HEK293 (cell line): ENCODE results near the gene MTURN.

Experiments used
- CTCF ChIA-PET: fragments of 350-600 bp; formaldehyde crosslinking; extraction: SDS; loops from one replicate; lab custom pipeline; 2021; ENCODE audit warnings: antibody characterized with exemption; lab: Yijun Ruan, JAX
- POLR2A ChIA-PET: fragments of 300-600 bp; formaldehyde crosslinking; extraction: SDS; loops from one replicate; lab custom pipeline; 2020; ENCODE audit warnings: antibody characterized with exemption, inconsistent platforms; lab: Yijun Ruan, JAX
- H3K27ac ChIP-seq: fragments of 200-500 bp; sonication (Bioruptor generic); 2 replicates; pipeline ENCODE4 v1.5.1; 2014; ENCODE audit warnings: low read depth, low read length, control low read depth, inconsistent platforms; ENCODE audit errors: extremely low read depth
- H3K36me3 ChIP-seq, 2 experiments: fragments of 200-500 bp in 1 of 2; sonication (Bioruptor generic) in 1 of 2; 1 replicate in 1 of 2; 2 replicates in 1 of 2; pipeline ENCODE4 v1.5.1; 2014 to 2017; ENCODE audit warnings: inconsistent platforms in 2 of 2, low read length in 2 of 2; ENCODE audit not compliant: control insufficient read depth in 2 of 2, insufficient read depth in 1 of 2
- H3K4me1 ChIP-seq: fragments of 200-500 bp; sonication (Bioruptor generic); 2 replicates; pipeline ENCODE4 v1.5.1; 2014; ENCODE audit warnings: mild to moderate bottlenecking, low read length, inconsistent platforms; ENCODE audit not compliant: control insufficient read depth, insufficient read depth
- H3K4me3 ChIP-seq: 2 replicates; pipeline ENCODE4 v1.5.1; 2011; ENCODE audit warnings: low read depth, mild to moderate bottlenecking, control low read depth, low read length, moderate library complexity
- H3K9me3 ChIP-seq: fragments of 200-500 bp; sonication (Bioruptor generic); 2 replicates; pipeline ENCODE4 v1.5.1; 2014; ENCODE audit warnings: low read depth, low read length, inconsistent platforms; ENCODE audit not compliant: control insufficient read depth, insufficient read depth
- ATF2 ChIP-seq: fragments of 450-650 bp; formaldehyde crosslinking; IDR thresholded peaks from 2 replicates; pipeline ENCODE4 v1.5.1; 2016; ENCODE audit warnings: missing biosample characterization, missing genetic modification characterization, low read depth
- CTCF ChIP-seq: fragments of 450-650 bp; formaldehyde crosslinking; IDR thresholded peaks from 2 replicates; pipeline ENCODE4 v1.5.1; 2016; ENCODE audit warnings: missing biosample characterization, missing genetic modification characterization
- INSM2 ChIP-seq: fragments of 450-650 bp; formaldehyde crosslinking; IDR thresholded peaks from 2 replicates; pipeline ENCODE4 v1.5.1; 2016; ENCODE audit warnings: missing biosample characterization, missing genetic modification characterization
- PATZ1 ChIP-seq: fragments of 450-650 bp; formaldehyde crosslinking; IDR thresholded peaks from 2 replicates; pipeline ENCODE4 v1.5.1; 2016; ENCODE audit warnings: missing biosample characterization, missing genetic modification characterization
- RBAK ChIP-seq: fragments of 450-650 bp; formaldehyde crosslinking; IDR thresholded peaks from 2 replicates; pipeline ENCODE4 v1.5.1; 2016; ENCODE audit warnings: missing biosample characterization, missing genetic modification characterization
- SALL2 ChIP-seq: fragments of 450-650 bp; formaldehyde crosslinking; IDR thresholded peaks from 2 replicates; pipeline ENCODE4 v1.5.0; 2017; ENCODE audit warnings: missing biosample characterization, mild to moderate bottlenecking, missing genetic modification characterization, borderline replicate concordance
- SCRT2 ChIP-seq: fragments of 450-650 bp; formaldehyde crosslinking; IDR thresholded peaks from 2 replicates; pipeline ENCODE4 v1.5.1; 2016; ENCODE audit warnings: missing biosample characterization, missing genetic modification characterization
- SETDB1 ChIP-seq: IDR thresholded peaks from one replicate; pipeline ENCODE4 v1.6.1; 2017; ENCODE audit warnings: mild to moderate bottlenecking, low read length, moderate library complexity, mixed read lengths; ENCODE audit not compliant: insufficient read length
- SP3 ChIP-seq: fragments of 450-650 bp; formaldehyde crosslinking; IDR thresholded peaks from 2 replicates; pipeline ENCODE4 v1.5.1; 2016; ENCODE audit warnings: missing biosample characterization, missing genetic modification characterization
- ZBTB20 ChIP-seq: fragments of 450-650 bp; formaldehyde crosslinking; IDR thresholded peaks from 2 replicates; pipeline ENCODE4 v1.5.1; 2016; ENCODE audit warnings: missing biosample characterization, missing genetic modification characterization
- ZNF174 ChIP-seq: fragments of 450-650 bp; formaldehyde crosslinking; IDR thresholded peaks from 2 replicates; pipeline ENCODE4 v1.5.0; 2017; ENCODE audit warnings: missing biosample characterization, mild to moderate bottlenecking, missing genetic modification characterization
- ZNF221 ChIP-seq: fragments of 450-650 bp; formaldehyde crosslinking; IDR thresholded peaks from 2 replicates; pipeline ENCODE4 v1.5.1; 2017; ENCODE audit warnings: missing biosample characterization, missing genetic modification characterization, borderline replicate concordance
- ZNF24 ChIP-seq: fragments of 450-650 bp; formaldehyde crosslinking; IDR thresholded peaks from 2 replicates; pipeline ENCODE4 v1.5.1; 2016; ENCODE audit warnings: missing biosample characterization, missing genetic modification characterization
- ZNF274 ChIP-seq, 2 experiments: fragments of 200-500 bp in 1 of 2; fragments of 450-650 bp in 1 of 2; sonication (Bioruptor generic) in 1 of 2; formaldehyde crosslinking in 1 of 2; IDR thresholded peaks; 2 replicates each; pipeline versions ENCODE4 v1.5.1 to v1.6.1; 2014 to 2016; ENCODE audit warnings: borderline replicate concordance in 1 of 2, inconsistent platforms in 1 of 2, low read length in 1 of 2, missing biosample characterization in 1 of 2, missing genetic modification characterization in 1 of 2
- ZNF292 ChIP-seq: fragments of 450-650 bp; formaldehyde crosslinking; IDR thresholded peaks from 2 replicates; pipeline ENCODE4 v1.5.1; 2016; ENCODE audit warnings: low read depth, missing biosample characterization, missing genetic modification characterization, borderline replicate concordance
- ZNF302 ChIP-seq: fragments of 450-650 bp; formaldehyde crosslinking; IDR thresholded peaks from 2 replicates; pipeline ENCODE4 v1.5.1; 2016; ENCODE audit warnings: missing biosample characterization, missing genetic modification characterization, low read depth
- ZNF366 ChIP-seq: fragments of 450-650 bp; formaldehyde crosslinking; conservative IDR thresholded peaks from 2 replicates; pipeline ENCODE4 v1.5.1; 2016; ENCODE audit warnings: missing biosample characterization, missing genetic modification characterization
- ZNF561 ChIP-seq: fragments of 450-650 bp; IDR thresholded peaks from 2 replicates; pipeline ENCODE4 v1.5.1; 2018; ENCODE audit warnings: missing biosample characterization, missing genetic modification characterization, borderline replicate concordance
- ZNF585B ChIP-seq: fragments of 450-650 bp; formaldehyde crosslinking; IDR thresholded peaks from 2 replicates; pipeline ENCODE4 v1.5.1; 2016; ENCODE audit warnings: missing biosample characterization, missing genetic modification characterization
- ZNF692 ChIP-seq: fragments of 450-650 bp; formaldehyde crosslinking; IDR thresholded peaks from 2 replicates; pipeline ENCODE4 v1.5.1; 2016; ENCODE audit warnings: missing biosample characterization, missing genetic modification characterization
- ZSCAN30 ChIP-seq: fragments of 450-650 bp; IDR thresholded peaks from 2 replicates; pipeline ENCODE4 v1.5.1; 2018; ENCODE audit warnings: missing biosample characterization, mild to moderate bottlenecking, missing genetic modification characterization, moderate library complexity
- ZXDB ChIP-seq: fragments of 450-650 bp; formaldehyde crosslinking; IDR thresholded peaks from 2 replicates; pipeline ENCODE4 v1.5.1; 2016; ENCODE audit warnings: missing biosample characterization, missing genetic modification characterization

The MTURN gene

GRCh38 chr7:30173058-30173897 lies 38.5 kb downstream of the MTURN start (continued):
- TF ChIP-seq ZNF366 (no peak), RBAK (no peak), CTCF (tag by site-specific recombination) (peak; percentile 34; the same call in 1 of the 2 replicates), ZNF292 (tag by site-specific recombination) (no peak), ZSCAN30 (tag by site-specific recombination) (peak; percentile 84; the same call in 1 of the 2 replicates), ZNF24 (tag by site-specific recombination) (no peak), SALL2 (tag by site-specific recombination) (no peak)

- H3K9me3 ChIP-seq = no peaks in the 10 kb centered on the region
- H3K36me3 ChIP-seq = no peaks in the 10 kb centered on the region
- no peak overlapping the region for H3K27ac ChIP-seq
- no peak overlapping the region for H3K4me3 ChIP-seq
- ChIA-PET POLR2A (no interaction called here), CTCF (no interaction called here)
- TF ChIP-seq ZNF274 (IDR thresholded peaks at IDR 0.05; ENCODE audit: low read length) (no peak), ZNF274 (tag by site-specific recombination; IDR thresholded peaks at IDR 0.05; ENCODE audit: borderline replicate concordance) (no peak), INSM2 (tag by site-specific recombination) (no peak), ZNF302 (tag by site-specific recombination) (no peak), ZXDB (tag by site-specific recombination) (no peak), PATZ1 (tag by site-specific recombination) (no peak), ZNF221 (tag by site-specific recombination) (no peak), SCRT2 (tag by site-specific recombination) (no peak), ZNF24 (tag by site-specific recombination) (no peak), SETDB1 (no peak), ZBTB20 (tag by site-specific recombination) (no peak), ZNF585B (tag by site-specific recombination) (no peak), ZNF174 (tag by site-specific recombination) (no peak), ZNF692 (tag by site-specific recombination) (no peak), SP3 (tag by site-specific recombination) (no peak), SALL2 (tag by site-specific recombination) (no peak), ZNF561 (tag by site-specific recombination) (no peak), ATF2 (no peak)
- H3K4me1 ChIP-seq = peaks cover 10% of the 10 kb centered on the region
These were observed 40.4 kb downstream of the MTURN start for GRCh38 chr7:30175180-30175579.
